CD4-positive, alpha-beta T cell treated with Interferon alpha-2 for 1 hour (primary cell): ENCODE data around the gene NUP210.
"Not testable (repeated sequence)": the region's sequence is repeated elsewhere in the genome, so short reads cannot be mapped to it uniquely, and the experiment has no call there.

ENCODE experiments used
- DNase-seq, 2 donors: peaks; one replicate each; pipeline ENCODE4 v3.0.0-alpha.2; 2020 to 2022

The NUP210 gene

GRCh38 chr3:13428678-13429077, 8.6 kb upstream of the NUP210 start:
- DNase-seq: not testable (repeated sequence)

- peak; percentile 79 to 86 for DNase-seq
Observed at GRCh38 chr3:13427662-13428603, 7.8 kb upstream of the NUP210 start.

GRCh38 chr3:13426591-13426990, 6.5 kb upstream of the NUP210 start:
- no peak for DNase-seq

GRCh38 chr3:13425689-13426088, 5.6 kb upstream of the NUP210 start:
- no peak for DNase-seq

GRCh38 chr3:13424865-13425617, 4.9 kb upstream of the NUP210 start:
- DNase-seq: no peak

GRCh38 chr3:13424141-13424844, 4.2 kb upstream of the NUP210 start:
- DNase-seq: no peak

GRCh38 chr3:13420831-13421765, 976 bp upstream of the NUP210 start:
- DNase-seq: peak; percentile 86 to 89

- peak; percentile 55 to 67 for DNase-seq
Observed at GRCh38 chr3:13419505-13420044, 547 bp downstream of the NUP210 start.

GRCh38 chr3:13417166-13417947, 2.8 kb downstream of the NUP210 start:
- no peak for DNase-seq

GRCh38 chr3:13415997-13416793, 3.9 kb downstream of the NUP210 start:
- peak in 1 of 2 donors; percentile 42 for DNase-seq

- no peak for DNase-seq
Observed at GRCh38 chr3:13415236-13415986, 4.7 kb downstream of the NUP210 start.

- peak; percentile 77 to 82 for DNase-seq
Observed at GRCh38 chr3:13414040-13414729, 5.9 kb downstream of the NUP210 start.

GRCh38 chr3:13411186-13411860, 8.8 kb downstream of the NUP210 start:
- no peak for DNase-seq

- no peak for DNase-seq
Observed at GRCh38 chr3:13408890-13409289, 11.2 kb downstream of the NUP210 start.

- no peak for DNase-seq
Observed at GRCh38 chr3:13407926-13408325, 12.2 kb downstream of the NUP210 start.

- no peak for DNase-seq
Observed at GRCh38 chr3:13407475-13407874, 12.6 kb downstream of the NUP210 start.

- no peak for DNase-seq
Observed at GRCh38 chr3:13406190-13406589, 13.9 kb downstream of the NUP210 start.

- no peak for DNase-seq
Observed at GRCh38 chr3:13405614-13406013, 14.5 kb downstream of the NUP210 start.
